ENCODE data around the gene TAGLN.

DNA sequence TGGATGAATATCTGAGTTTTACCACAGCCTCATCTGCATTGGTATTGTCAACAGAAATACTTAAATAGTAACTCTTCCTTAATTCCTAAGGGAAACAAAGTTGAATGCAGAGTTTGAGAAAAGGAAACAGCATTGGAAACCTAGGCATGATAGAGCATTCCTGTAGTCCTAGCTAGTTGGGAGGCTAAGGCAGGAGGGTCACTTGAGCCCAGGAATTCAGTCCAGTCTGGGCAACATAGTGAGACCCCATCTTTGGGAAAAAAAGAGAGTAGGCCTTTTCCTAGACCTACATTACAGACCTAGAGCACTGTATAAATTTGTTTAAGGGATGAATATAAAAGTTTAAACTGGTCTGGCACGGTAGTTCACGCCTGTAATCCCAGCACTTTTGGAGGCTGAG lies 41.7 kb upstream of the TAGLN start:
- TF ChIP-seq, protein P1, sequence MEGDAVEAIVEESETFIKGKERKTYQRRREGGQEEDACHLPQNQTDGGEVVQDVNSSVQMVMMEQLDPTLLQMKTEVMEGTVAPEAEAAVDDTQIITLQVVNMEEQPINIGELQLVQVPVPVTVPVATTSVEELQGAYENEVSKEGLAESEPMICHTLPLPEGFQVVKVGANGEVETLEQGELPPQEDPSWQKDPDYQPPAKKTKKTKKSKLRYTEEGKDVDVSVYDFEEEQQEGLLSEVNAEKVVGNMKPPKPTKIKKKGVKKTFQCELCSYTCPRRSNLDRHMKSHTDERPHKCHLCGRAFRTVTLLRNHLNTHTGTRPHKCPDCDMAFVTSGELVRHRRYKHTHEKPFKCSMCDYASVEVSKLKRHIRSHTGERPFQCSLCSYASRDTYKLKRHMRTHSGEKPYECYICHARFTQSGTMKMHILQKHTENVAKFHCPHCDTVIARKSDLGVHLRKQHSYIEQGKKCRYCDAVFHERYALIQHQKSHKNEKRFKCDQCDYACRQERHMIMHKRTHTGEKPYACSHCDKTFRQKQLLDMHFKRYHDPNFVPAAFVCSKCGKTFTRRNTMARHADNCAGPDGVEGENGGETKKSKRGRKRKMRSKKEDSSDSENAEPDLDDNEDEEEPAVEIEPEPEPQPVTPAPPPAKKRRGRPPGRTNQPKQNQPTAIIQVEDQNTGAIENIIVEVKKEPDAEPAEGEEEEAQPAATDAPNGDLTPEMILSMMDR (conservative IDR thresholded peaks at IDR 0.05 in 1 of 2, IDR thresholded peaks at IDR 0.05 in 1 of 2; ENCODE audit: low read depth in 1 of 2, low read length in 2 of 2): no peak
- no peak for TF ChIP-seq EZH2 (IDR thresholded peaks at IDR 0.05; ENCODE audit: low read length, missing control alignments)

Data from fibroblast of lung (primary cell).